Hindlimb muscle (tissue), 1 donor: Measurements from ENCODE around the gene SLC2A4. TPM values are rescaled to one million over a fixed set of nuclear protein-coding genes. Genes with fewer than 3 reads are reported as not detected.
A peak's percentile ranks its signal among the peaks of the same experiment; 100 is the strongest.

Source experiments
- DNase-seq: peaks from one replicate; pipeline ENCODE4 v3.0.0-alpha.2; 2013
- polyA plus RNA-seq: library from polyadenylated mRNA; unstranded; fragments of 120-200 nt; gene quantifications from one replicate; pipeline ENCODE4 v1.2.1, GENCODE V29; 2013; ENCODE audit not compliant: insufficient read length

The SLC2A4 gene
- polyA plus RNA-seq, 1 donor, result 42.0 TPM

GRCh38 chr17:7306911-7307685, 25.6 kb downstream of the SLC2A4 start, which contains the start of gene EIF5A:
Gene EIF5A (plus strand): TSS chr17:7307628. CDS start chr17:7309636, 2,008 bp downstream.
- peak; percentile 100 for DNase-seq

- DNase-seq, result peak; percentile 64
Measured at GRCh38 chr17:7307686-7308624, 26.4 kb downstream of the SLC2A4 start.

DNA sequence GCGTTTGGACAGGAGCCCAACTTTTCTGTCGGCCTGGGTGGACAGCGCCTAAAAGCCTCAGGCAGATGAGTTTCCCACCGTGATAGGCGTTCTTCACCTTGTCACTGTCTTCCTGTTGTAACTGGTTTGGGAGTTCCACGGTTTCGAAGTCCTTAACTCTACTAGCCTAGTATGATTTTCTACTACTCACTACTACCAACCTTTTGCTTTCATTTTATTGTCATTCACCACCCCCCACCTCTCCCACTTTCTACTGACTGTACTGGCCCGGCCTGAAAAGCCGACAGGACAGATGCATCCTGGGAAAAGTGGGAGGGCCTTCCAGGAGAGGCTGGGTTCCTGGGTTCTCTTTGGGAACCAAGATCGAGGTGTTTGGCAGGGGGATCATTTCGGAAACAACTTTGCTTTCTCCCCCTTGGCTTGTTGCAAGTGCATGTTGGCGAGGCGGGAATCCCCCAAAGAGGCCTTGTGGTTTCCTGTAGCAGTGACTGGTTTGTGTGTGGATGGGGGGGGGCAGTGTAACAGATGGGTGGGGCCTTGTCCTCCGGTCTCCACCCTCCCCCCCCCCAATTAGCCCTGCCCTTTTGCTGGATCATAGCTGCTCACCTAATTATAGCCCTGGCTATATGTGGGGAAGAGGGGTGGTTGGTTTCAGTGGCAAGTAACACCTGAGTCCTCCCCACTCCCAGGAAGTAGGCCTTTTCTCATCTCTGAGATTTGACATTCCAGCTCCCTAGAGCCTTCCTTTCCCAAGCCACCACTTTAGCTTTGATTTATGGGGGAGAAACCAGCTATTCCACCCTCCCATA, 27.3 kb downstream of the SLC2A4 start:
- peak; percentile 77 for DNase-seq

- no peak for DNase-seq
Measured at GRCh38 chr17:7309628-7310027, 28.1 kb downstream of the SLC2A4 start.

DNA sequence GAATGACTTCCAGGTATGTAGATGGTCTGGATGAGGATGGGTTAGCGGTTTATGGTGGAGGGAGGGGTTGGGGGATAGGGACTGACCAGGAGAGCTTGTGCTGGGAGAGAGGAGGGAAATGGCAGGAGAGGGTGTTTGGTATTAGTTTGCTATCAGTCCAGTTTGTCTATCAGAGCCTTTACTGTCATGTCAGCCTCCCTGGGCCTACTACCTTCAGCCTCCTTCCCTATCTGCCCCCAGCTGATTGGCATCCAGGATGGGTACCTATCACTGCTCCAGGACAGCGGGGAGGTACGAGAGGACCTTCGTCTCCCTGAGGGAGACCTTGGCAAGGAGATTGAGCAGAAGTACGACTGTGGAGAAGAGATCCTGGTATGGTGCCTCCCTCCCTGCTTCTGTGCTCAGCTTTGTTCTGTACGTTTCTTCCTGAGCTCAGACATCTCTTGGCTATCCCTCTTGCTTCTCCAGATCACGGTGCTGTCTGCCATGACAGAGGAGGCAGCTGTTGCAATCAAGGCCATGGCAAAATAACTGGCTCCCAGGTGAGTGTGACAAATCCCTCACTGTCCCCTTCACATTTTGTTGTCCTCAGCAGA, 29.7 kb downstream of the SLC2A4 start:
- DNase-seq, result no peak

- DNase-seq, result no peak
Measured at GRCh38 chr17:7312432-7313087, 31.0 kb downstream of the SLC2A4 start.

- no peak for DNase-seq
Measured at GRCh38 chr17:7313088-7313889, 31.8 kb downstream of the SLC2A4 start.

GRCh38 chr17:7313890-7314718, 32.6 kb downstream of the SLC2A4 start:
- DNase-seq, result no peak

DNA sequence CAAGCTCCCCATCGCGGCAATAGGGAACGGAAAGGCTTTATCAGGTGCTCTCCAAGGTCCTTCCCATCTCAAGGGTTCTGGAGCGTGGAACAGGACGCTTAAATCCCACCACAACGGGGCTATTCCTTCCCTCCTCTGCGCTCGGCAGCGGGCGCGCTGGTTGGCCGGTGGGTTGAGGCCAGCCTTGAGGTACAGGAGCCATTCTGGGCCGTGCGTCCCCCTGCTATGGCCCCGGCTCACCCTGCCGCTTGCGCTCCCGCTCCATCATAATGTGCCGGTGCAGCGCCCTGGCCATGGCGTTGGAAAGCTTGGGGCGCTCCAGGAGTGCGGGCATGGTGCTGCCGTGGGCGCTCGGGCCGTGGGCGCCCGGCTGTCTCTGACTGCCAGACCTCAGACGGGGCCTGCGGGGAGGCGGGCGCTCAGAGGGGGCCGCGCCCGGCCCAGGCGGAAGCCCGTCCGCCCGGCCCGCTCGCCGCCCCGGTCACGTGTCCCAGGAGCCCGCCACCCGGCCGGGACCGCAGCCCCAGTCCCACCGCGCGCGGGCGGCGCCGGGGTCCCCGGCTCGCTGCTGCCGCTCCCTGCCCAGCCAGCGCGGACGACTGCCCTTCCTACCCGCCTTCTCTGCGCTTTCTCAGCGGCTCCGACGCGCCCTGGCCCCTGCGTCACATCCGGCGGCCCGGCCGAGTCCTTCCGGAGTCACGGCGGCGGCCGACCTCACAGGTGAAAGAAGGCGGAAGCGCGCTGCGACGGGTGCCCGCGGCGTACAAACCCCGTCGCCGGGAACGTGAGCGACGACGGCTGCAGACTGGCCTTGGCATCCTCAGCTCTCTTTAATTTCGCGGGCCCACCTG, 33.4 kb downstream of the SLC2A4 start, which contains the start of gene GPS2:
GPS2 (minus strand) TSS at position 642 of the 851 bp plus-strand sequence; CDS start at position 334, 308 bp downstream.
- peak; percentile 90 for DNase-seq

DNA sequence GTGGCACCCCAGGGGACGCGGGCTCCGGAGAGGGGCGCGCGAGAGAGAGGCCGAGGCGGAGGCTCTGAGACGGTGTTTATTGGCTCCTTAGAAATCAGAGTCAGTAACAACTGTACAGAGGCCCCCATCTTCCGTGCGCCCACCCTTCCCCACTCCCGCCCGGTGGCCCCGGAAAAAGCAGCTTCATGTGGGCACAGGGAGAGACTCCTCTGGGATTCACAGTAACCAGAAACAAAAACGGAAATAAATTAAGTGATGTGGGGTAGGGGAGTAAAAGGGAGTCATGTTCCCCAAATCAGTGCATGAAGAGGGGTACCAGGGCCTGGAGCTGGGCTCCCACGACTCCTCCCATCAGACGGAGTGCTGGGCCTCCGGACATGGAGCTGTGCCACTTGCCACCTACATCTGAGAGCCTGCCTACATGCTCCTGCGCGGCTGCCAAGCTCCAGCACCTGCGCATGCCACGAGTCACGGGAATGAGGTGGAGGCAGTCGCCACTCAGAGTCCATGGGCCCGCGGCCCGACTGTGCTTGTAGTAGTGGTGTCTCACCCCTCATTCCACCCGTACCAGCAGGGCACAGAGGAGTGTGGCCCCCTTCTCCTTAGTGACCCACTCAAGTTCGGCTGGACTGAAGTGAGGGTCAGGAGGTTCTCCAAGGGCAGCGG, 34.2 kb downstream of the SLC2A4 start:
- no peak for DNase-seq

- DNase-seq, result no peak
Measured at GRCh38 chr17:7317161-7317803, 35.8 kb downstream of the SLC2A4 start.

DNA sequence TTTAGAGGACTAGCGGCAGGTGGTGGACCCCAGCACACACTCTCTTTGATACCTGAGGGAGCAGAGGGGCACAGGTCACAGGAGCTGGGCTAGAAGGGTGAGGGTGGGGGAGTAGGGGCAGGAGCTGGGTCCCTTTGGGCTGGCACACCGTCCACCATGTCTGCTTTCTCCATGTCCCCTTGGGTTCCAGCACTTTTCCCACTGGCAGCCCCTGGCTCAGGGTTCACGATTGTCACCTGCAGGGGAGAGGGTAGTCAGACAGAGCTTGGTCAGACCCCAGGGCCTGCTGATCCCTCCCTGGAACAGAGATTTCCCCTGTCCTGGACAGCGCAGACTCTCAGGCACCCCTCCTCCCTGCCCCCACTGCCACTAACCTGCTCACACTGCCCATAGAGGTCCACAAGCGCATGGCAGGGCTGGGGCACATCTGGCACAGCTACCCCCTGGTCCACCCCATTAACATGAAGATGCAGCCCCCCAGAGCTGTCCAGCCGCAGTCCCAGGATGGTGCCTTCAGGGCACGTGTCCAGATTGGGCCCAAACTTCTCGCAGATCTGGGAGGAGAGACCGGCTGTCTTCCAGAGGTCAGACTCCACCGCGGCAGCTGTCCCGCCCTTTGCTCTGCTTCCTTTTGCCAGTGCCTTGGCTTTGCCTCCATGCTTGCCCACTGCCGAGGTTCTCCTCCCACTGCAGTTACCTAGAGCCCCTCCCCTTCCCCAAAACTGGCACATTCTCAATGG, 36.8 kb downstream of the SLC2A4 start:
- DNase-seq, result no peak

DNA sequence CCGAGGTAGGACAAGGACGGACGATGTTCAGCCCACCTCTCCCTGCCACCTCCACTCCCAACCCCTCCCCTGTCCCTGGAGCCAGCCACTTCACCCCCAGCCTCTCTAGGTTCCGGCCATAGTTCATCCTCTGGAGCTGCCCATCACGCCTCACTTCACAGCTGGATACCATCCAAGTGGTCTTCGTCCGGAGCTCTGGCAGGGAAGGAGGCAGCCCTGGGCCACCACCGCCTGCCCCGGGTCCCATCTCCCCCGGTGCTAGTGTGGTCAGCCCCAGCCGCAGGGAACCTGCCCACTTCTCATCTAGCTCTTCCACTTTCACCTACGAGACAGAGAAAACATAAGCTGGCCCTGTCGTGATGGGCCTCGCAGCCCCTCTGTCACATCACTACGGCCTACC, 39.9 kb downstream of the SLC2A4 start:
- DNase-seq, result no peak

DNA sequence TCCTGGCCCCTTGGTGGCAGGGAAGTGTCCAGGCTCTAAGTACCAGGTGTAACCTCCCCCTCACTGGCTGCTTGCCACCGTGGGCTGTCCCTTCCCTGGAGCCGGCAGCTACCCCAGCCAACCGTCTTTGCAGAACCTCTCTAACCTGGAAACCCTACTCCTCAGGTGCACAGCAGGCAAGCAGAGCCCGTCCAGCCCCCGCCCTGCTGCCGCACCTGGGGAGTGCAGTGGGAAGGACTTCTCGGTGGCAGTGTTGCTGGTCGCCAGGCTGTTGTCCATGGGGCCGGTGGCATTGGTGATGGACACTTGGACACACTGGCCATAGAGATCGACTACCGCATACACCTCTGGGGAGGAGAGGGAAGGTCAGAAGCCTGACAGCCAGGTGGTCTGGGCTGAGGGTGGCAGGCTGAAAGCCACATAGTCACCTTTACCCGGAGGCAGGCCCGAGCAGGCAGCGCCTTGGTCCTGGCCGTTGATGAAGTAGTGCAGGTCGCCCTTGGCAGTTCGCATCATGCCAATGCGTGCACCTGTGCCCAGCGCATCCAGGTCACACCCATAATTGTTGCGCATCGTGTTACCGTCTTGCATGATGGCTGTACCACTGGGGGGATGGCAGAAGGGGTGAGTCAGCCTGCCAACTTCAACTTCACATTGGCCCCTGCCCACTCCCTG, 41.1 kb downstream of the SLC2A4 start:
- no peak for DNase-seq

DNA sequence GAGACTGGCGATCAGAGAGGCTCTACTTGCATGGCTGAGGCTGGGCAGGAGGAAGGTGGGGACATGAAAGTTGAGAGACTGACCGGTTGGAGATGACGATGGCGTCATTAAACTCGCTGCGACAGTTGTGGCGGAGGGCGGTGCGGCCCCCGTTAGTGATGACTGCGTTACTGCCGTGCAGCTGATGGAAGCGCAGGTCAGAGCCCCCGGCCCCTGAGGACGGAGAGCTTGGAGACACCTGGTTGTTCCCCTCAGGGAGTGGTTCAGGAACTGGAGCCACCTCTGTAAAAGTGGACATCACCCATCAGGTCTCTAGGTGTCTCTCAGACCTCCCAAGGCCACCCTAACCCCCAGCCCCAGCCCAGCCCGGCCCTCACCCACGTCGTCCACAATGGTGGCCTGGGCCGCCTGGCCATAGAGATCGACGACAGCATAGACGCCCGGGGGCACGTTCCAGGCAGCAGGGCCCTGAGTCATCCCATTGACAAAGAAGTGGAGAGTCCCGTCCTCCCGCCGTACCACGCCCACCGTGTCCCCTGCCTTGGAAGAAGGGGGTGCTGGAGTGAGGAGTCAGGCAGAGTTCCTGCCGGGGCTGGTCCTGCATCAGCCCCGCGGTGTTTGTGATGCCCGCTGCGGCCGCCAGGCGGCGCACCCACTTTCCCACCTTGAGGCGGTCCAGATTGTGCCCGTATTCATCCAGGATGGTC, 42.4 kb downstream of the SLC2A4 start:
- DNase-seq, result no peak

GRCh38 chr17:7324438-7324779, 42.9 kb downstream of the SLC2A4 start:
- DNase-seq, result no peak
